Activated CD4-positive, alpha-beta memory T cell treated with anti-CD3 and anti-CD28 coated beads for 36 hours (primary cell): Measurements from ENCODE around the gene EDN3. TPM values are rescaled to one million over a fixed set of nuclear protein-coding genes. Genes with fewer than 3 reads are reported as not detected.
"Not testable (repeated sequence)": the region's sequence is repeated elsewhere in the genome, so short reads cannot be mapped to it uniquely, and the experiment has no call there.

Source experiments
- CTCF ChIA-PET: fragments of 350-600 bp; sonication (Branson Sonifier 250); formaldehyde crosslinking; loops from one replicate; lab custom pipeline; 2021; ENCODE audit warnings: antibody characterized with exemption, inconsistent platforms; lab: Charles Lee
- POLR2A ChIA-PET: fragments of 350-600 bp; sonication (Branson Sonifier 250); formaldehyde crosslinking; loops from one replicate; lab custom pipeline; 2021; ENCODE audit warnings: antibody characterized with exemption; lab: Charles Lee
- DNase-seq: peaks from one replicate; pipeline ENCODE4 v3.0.0-alpha.2; 2020
- H3K27ac Mint-ChIP-seq: one replicate; pipeline ENCODE4 v1.8.0; 2021; ENCODE audit warnings: mixed read lengths
- H3K27me3 Mint-ChIP-seq: one replicate; pipeline ENCODE4 v1.8.0; 2021; ENCODE audit warnings: mixed read lengths
- H3K36me3 Mint-ChIP-seq: one replicate; pipeline ENCODE4 v1.8.0; 2021; ENCODE audit warnings: mixed read lengths
- H3K4me1 Mint-ChIP-seq: one replicate; pipeline ENCODE4 v1.8.0; 2021; ENCODE audit warnings: low read depth, mixed read lengths
- H3K4me3 Mint-ChIP-seq: one replicate; pipeline ENCODE4 v1.8.0; 2021; ENCODE audit warnings: mild to moderate bottlenecking, mixed read lengths
- H3K9me3 Mint-ChIP-seq: one replicate; pipeline ENCODE4 v1.8.0; 2021; ENCODE audit warnings: mixed read lengths
- intact Hi-C: fragments of 100-400 bp; cut with micrococcal nuclease; formaldehyde crosslinking; loops from one replicate; pipeline ENCODE4 v1.15.1; 2023
- total RNA-seq, 2 experiments: library from RNA; stranded (reverse); gene quantifications; one replicate each; pipeline ENCODE4 v1.2.3, GENCODE V29; 2021

EDN3 gene
- total RNA-seq, 2 experiments from 2014 or later, result 0.10 TPM; not detected in 1

DNA sequence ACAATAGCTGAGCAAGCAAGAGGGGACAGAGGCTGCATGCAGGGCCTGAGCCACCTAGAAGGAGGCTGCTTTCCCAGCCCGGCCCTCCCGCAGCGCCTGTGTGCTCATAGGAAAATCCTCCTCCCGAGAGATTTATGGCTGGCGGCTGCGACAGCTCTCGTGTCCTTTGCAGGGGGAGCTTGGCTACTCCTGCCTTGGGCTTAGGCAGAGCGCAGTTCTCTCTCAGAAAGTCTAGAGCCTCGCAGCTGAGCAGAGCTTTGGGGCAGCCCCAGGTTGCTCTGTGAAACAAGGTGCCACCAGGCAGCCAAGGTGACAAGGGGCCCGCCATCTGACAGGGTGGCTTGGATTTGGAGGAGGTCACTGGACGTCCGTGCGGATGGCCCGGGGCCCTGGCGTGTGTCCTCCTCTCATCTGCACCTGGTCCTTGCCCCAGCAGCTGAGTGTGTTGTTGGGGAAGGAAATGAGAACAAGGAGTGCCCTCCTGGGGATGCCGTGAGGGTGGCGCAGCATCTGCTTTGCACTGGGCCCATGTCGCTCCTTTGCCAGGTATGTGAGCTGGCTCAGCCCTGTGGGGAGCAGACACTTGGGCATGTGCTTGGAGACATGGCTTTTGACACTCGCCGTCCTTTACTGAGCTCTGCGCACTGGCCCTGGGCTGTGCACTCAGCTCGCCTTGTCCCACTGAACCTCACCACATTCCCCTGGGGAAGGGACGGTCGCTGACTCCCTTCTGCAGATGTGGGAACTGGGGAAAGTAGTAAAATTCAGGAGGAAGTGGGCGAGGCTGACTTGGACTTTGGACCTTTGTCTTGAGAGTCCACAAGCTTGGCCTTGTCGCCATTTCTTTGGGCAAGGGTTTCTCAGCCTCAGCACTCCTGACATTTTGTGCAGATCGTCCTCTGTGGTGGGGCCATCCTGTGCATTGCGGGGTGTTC lies 41.9 kb downstream of the EDN3 start:
- ChIA-PET CTCF (no interaction called here), POLR2A (no interaction called here)
- Mint-ChIP-seq H3K36me3 (no peaks in the 10 kb centered on the region), H3K4me3 (no peak overlapping the region), H3K27me3 (no peaks in the 10 kb centered on the region), H3K9me3 (peaks cover 4% of the 10 kb centered on the region), H3K4me1 (no peaks in the 10 kb centered on the region), H3K27ac (no peak overlapping the region)
- intact Hi-C loops, result no loop called here
- DNase-seq, result no peak

DNA sequence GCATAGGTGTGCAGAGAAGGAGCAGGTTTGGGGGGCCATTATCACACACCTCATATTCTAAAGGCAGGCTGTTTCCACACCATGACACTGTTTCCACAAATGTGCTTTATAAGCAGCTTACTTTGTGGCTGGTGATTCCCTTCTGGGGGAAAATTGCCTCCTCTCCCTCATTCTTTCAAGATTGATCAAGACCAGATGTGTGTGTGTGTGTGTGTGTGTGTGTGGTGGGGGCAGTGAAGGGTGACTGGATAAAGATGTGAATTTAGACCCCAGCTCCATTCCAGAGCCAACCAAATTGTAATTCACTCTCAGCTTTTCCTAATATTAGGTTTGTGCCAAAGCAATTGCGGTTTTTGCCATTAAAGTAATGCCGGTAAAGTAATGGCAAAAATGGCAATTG lies 45.6 kb downstream of the EDN3 start:
- ChIA-PET POLR2A (no interaction called here), CTCF (no interaction called here)
- H3K27me3 Mint-ChIP-seq, result no peaks in the 10 kb centered on the region
- H3K27ac Mint-ChIP-seq, result no peak overlapping the region
- H3K36me3 Mint-ChIP-seq, result no peaks in the 10 kb centered on the region
- intact Hi-C loops, result no loop called here
- H3K9me3 Mint-ChIP-seq, result peaks cover 4% of the 10 kb centered on the region
- no peak overlapping the region for H3K4me3 Mint-ChIP-seq
- no peaks in the 10 kb centered on the region for H3K4me1 Mint-ChIP-seq
- no peak for DNase-seq

DNA sequence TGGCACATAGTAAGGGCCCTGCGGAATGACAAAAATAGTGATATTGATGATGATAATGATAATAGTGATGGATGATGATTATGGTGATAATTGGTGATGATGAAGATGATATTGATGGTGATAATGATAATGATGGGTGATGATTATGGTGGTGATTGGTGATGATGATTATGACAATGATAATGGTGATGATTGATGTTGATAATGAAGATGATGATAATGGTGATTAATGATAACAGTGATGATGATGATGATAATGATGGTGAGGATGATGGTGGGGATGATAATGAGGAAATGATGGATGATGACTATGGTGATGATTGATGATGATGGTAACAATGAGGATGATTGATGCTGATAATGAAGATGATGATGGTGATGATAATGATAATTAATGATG lies 48.9 kb downstream of the EDN3 start:
- no peak overlapping the region for H3K4me3 Mint-ChIP-seq
- no peaks in the 10 kb centered on the region for H3K27me3 Mint-ChIP-seq
- H3K4me1 Mint-ChIP-seq, result peaks cover 11% of the 10 kb centered on the region
- intact Hi-C loops, result no loop called here
- CTCF ChIA-PET, result no interaction called here
- H3K27ac Mint-ChIP-seq, result no peak overlapping the region
- POLR2A ChIA-PET, result no interaction called here
- DNase-seq, result no peak
- H3K9me3 Mint-ChIP-seq, result no peaks in the 10 kb centered on the region
- no peaks in the 10 kb centered on the region for H3K36me3 Mint-ChIP-seq

DNA sequence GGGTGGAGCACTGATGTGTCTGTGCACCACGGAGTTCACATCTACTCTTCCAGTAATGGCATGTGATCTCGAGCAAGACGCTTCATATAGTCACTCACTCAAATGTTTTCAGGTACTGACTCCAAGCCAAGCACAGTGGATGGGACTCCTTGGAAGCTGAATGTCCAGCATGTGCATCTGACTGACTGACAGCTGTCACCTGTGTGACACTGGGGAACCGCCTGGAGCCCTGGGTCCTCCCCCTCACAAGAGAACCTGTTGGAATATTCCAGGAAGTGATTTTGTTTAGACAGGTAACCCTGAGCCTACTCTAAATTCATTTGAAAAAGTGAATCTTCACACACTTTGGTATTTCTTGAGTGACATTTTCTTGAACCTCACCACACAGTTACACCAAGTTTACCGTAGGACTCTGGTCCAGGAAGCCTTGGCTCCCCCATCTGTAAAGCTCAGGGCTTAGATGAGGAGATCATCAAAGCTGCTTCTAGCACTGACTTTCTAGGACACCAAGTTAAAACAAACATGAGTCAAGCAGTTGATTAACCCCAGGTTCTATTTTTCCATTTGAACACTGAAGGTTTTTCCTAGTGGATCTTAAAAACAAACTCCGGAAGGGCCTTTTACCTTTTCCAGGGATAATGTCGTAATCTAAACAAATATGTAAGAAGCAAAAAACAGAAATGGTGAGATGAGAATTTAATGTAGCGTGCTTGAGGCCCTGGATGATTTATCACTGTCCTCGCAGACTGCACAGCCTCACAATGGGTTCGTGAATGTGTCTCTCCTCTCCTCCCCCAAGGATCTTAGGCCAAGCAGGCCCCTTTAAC lies 50.1 kb downstream of the EDN3 start:
- H3K4me1 Mint-ChIP-seq, result peaks cover 11% of the 10 kb centered on the region
- no peak for DNase-seq
- intact Hi-C loops, result no loop called here
- POLR2A ChIA-PET, result no interaction called here
- no peak overlapping the region for H3K4me3 Mint-ChIP-seq
- H3K36me3 Mint-ChIP-seq, result no peaks in the 10 kb centered on the region
- CTCF ChIA-PET, result no interaction called here
- no peak overlapping the region for H3K27ac Mint-ChIP-seq
- no peaks in the 10 kb centered on the region for H3K27me3 Mint-ChIP-seq
- H3K9me3 Mint-ChIP-seq, result no peaks in the 10 kb centered on the region

DNA sequence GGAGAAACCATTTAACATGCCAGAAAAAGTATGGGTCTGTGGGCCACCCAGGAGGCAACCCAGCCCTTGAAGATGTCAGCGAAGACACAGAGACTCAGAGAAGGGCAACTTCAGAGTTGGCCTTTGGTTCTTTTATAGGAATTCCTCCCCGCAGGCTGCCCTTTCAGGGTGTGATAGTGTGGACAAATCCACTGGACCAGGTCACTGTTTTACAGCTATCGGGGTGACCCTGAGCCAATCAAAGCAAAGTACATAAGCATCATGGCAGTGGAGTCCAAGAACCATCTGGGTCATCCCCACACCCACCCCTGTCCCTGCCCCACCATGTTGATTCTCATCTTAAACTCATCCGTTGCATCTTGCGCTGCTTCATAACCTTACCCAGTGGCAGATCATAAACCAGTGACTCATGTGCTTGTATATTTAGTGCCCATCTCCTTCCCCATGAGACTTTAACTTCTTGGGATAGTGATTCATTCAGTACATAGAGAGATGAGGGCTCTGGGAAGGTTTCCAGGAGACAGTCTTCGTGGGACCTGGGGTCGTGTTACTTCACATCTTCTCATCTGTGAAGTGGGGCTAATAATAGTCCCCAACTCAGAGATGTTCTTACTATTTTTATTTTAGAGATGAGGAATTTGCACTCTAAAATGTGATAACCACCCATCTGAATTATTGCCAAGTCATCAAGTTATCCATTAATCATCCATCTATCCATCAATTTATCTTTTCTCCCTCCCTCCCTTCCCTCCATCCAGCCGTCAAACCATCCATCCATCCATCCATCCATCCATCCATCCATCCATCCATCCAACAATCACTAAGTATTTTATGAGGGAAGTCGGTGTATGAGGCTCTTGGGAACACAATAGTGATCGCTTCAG lies 51.0 kb downstream of the EDN3 start:
- no peak for DNase-seq
- H3K9me3 Mint-ChIP-seq, result no peaks in the 10 kb centered on the region
- intact Hi-C loops, result no loop called here
- ChIA-PET CTCF (no interaction called here), POLR2A (no interaction called here)
- H3K4me1 Mint-ChIP-seq, result peaks cover 11% of the 10 kb centered on the region
- no peaks in the 10 kb centered on the region for H3K27me3 Mint-ChIP-seq
- H3K4me3 Mint-ChIP-seq, result no peak overlapping the region
- no peaks in the 10 kb centered on the region for H3K36me3 Mint-ChIP-seq
- H3K27ac Mint-ChIP-seq, result no peak overlapping the region

DNA sequence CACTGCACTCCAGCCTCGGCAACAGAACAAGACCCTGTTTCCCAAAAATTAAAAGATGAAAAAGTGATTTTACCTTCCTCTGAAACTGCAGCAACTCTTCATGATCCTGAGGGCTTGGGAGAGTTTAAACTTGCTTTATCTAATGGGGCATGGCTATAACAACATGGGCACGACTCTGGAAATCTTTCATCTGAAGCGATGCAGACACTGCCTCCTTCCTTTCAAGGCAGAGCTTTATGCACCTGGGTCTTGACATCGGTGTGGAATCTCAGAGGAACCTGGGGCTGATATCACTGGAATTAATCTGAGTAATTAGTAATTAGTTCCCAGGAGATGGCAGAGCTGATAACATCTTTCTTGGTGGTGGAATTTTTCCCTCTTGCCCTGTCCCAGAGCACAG lies 52.1 kb downstream of the EDN3 start:
- H3K9me3 Mint-ChIP-seq, result no peaks in the 10 kb centered on the region
- H3K36me3 Mint-ChIP-seq, result no peaks in the 10 kb centered on the region
- no peaks in the 10 kb centered on the region for H3K27me3 Mint-ChIP-seq
- intact Hi-C loops, result no loop called here
- H3K27ac Mint-ChIP-seq, result no peak overlapping the region
- no peak overlapping the region for H3K4me3 Mint-ChIP-seq
- ChIA-PET CTCF (no interaction called here), POLR2A (no interaction called here)
- peaks cover 11% of the 10 kb centered on the region for H3K4me1 Mint-ChIP-seq
- no peak for DNase-seq

DNA sequence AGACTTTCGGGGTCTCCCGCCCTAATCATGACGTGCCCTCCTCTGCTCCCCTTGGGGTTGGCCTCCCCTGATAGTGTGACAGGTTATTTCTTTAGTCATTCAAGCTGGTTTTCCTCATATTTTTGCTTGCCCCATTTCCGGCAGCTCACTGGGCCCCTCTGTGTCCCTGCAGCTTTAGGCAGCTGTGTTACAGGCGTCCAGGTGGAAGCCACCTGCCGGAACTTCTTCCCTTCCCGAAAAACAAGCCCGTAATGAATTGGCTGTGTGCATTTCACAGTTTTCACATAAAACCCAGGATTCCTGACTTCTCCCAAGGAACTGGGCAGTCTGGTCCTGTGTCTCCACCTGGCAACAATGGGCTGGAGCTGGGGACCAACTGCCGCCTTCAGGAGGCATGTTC lies 52.6 kb downstream of the EDN3 start:
- no peak for DNase-seq
- POLR2A ChIA-PET, result no interaction called here
- H3K4me1 Mint-ChIP-seq, result peaks cover 11% of the 10 kb centered on the region
- H3K27me3 Mint-ChIP-seq, result no peaks in the 10 kb centered on the region
- H3K4me3 Mint-ChIP-seq, result no peak overlapping the region
- no peaks in the 10 kb centered on the region for H3K9me3 Mint-ChIP-seq
- intact Hi-C loops, result no loop called here
- H3K36me3 Mint-ChIP-seq, result no peaks in the 10 kb centered on the region
- CTCF ChIA-PET, result no interaction called here
- no peak overlapping the region for H3K27ac Mint-ChIP-seq

DNA sequence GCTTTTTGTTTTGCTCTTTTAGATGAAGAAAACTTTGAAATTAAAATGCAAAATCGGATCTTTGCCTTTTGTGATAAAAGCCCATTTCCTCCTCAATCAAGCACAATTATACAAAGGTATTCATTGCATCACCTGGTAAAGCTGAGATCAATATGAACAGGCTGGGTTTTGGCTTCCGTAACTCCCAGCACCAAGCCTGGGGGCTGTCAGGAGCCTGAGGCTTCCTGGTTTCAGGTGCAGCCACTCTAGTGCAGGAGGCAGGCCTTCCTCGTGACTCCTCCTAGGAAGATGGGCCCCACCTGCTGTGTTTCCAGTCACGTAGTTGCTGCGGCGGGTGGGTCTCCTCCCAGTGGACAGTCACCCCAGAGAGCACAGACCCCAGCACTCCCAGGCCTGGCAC lies 54.0 kb downstream of the EDN3 start:
- Mint-ChIP-seq H3K36me3 (no peaks in the 10 kb centered on the region), H3K4me1 (peaks cover 11% of the 10 kb centered on the region), H3K27me3 (no peaks in the 10 kb centered on the region), H3K27ac (no peak overlapping the region), H3K9me3 (no peaks in the 10 kb centered on the region), H3K4me3 (no peak overlapping the region)
- intact Hi-C loops, result no loop called here
- DNase-seq, result no peak
- ChIA-PET POLR2A (no interaction called here), CTCF (no interaction called here)

DNA sequence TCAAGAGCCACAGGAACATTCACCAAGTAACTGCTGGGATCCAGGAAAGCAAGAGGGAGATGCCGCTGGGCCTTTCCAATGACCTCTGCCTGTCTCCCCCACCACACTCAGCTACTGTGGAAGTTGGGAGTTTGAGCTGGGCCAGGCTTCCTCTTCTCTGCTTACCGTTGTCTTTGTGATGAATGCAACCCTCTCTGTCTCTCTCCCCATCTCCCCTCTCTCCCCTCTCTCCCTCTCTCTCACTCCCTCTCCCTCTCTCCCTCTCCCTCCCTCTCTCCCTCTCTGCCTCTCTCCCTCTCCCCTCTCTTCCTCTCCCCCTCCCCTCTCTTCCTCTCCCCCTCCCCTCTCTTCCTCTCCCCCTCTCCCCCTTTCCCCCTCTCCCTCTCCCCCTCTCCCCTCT lies 54.8 kb downstream of the EDN3 start:
- Mint-ChIP-seq H3K27me3 (no peaks in the 10 kb centered on the region), H3K27ac (no peak overlapping the region), H3K9me3 (no peaks in the 10 kb centered on the region), H3K4me1 (peaks cover 11% of the 10 kb centered on the region), H3K36me3 (no peaks in the 10 kb centered on the region), H3K4me3 (no peak overlapping the region)
- POLR2A ChIA-PET, result no interaction called here
- DNase-seq, result no peak
- CTCF ChIA-PET, result no interaction called here
- intact Hi-C loops, result no loop called here

DNA sequence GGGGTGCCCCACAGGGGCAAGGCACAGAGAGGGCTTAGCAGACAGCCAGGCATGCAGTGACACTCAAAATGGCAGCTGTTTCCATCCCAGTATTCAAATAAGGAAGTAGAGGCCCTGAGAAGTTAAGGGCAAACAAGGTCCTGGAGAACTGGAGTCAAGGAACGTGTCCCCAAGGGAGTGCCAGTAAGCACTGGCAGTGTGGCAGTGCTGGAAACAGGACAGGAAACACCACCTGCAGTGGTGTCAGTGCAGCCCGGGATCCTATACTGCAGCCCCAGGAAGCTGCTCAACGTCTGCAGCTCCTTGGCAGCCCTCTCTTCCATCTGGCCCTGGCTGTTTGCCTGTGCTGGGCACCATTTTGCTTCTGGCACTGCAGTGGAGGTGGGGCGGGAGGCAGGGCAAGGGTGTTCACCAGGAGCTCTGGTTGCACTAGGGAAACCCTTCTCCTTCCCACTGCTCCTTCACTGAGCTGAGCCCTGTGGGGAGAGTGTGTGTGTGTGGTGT lies 56.3 kb downstream of the EDN3 start:
- no peak overlapping the region for H3K27ac Mint-ChIP-seq
- H3K9me3 Mint-ChIP-seq, result no peaks in the 10 kb centered on the region
- no peak overlapping the region for H3K4me3 Mint-ChIP-seq
- no peaks in the 10 kb centered on the region for H3K36me3 Mint-ChIP-seq
- no peaks in the 10 kb centered on the region for H3K27me3 Mint-ChIP-seq
- ChIA-PET CTCF (no interaction called here), POLR2A (no interaction called here)
- H3K4me1 Mint-ChIP-seq, result peaks cover 11% of the 10 kb centered on the region
- intact Hi-C loops, result no loop called here
- DNase-seq, result no peak

DNA sequence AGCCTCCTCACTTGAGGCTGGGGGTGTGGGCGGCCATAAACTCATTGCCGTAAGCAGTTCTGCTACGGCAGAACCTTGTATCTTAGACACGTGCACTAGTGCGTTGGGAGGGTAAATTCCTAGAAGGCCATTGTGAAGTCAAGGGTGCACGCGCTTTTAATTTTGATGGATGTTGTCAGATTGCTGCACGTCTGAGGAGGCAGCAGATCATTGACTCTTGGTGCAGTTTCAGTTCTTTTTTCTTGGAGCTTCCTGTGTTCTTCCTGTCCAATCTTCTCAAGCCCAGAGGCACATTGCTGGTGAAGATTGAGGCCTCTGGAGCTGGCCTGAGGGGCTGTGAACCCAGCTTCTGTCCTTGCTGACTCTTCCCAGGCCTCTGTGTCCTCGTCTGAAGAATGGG lies 58.4 kb downstream of the EDN3 start:
- CTCF ChIA-PET, H3K27me3 Mint-ChIP-seq, H3K36me3 Mint-ChIP-seq, H3K9me3 Mint-ChIP-seq, H3K4me3 Mint-ChIP-seq, H3K4me1 Mint-ChIP-seq, H3K27ac Mint-ChIP-seq, intact Hi-C loops, POLR2A ChIA-PET, DNase-seq: not testable (repeated sequence)
